CD4-positive, alpha-beta T cell (primary cell): Measurements from ENCODE around the gene BRINP3. TPM values are rescaled to one million over a fixed set of nuclear protein-coding genes. Genes with fewer than 3 reads are reported as not detected.

ENCODE experiments used
- ATAC-seq: fragments of 200-7000 bp; cut with Tn5 transposase; one replicate; pipeline ENCODE4 v1.10.0; 2022; ENCODE audit warnings: mild to moderate bottlenecking; ENCODE audit not compliant: poor library complexity
- CTCF ChIA-PET: fragments of 350-600 bp; sonication (Branson Sonifier 250); formaldehyde crosslinking; loops from one replicate; lab custom pipeline; 2021; ENCODE audit warnings: antibody characterized with exemption, inconsistent platforms; lab: Charles Lee
- POLR2A ChIA-PET: fragments of 350-600 bp; sonication (Branson Sonifier 250); formaldehyde crosslinking; loops from one replicate; lab custom pipeline; 2021; ENCODE audit warnings: antibody characterized with exemption, inconsistent platforms; lab: Charles Lee
- DNase-seq, 14 experiments: peaks; one replicate each; pipeline ENCODE4 v3.0.0-alpha.2; 2013 to 2020; ENCODE audit warnings: mixed read lengths in 2 of 14
- H3K27ac ChIP-seq, 2 donors: one replicate each; pipeline versions ENCODE4 v1.5.1 to v1.7.0; 2013; ENCODE audit warnings: low read length in 2 of 2, low read depth in 1 of 2, mild to moderate bottlenecking in 1 of 2
- H3K27me3 ChIP-seq, 2 experiments: 1 replicate in 1 of 2; 2 replicates in 1 of 2; pipeline versions ENCODE4 v1.6.1 to v1.7.0; 2013; ENCODE audit warnings: low read length in 2 of 2, control low read depth in 1 of 2, mild to moderate bottlenecking in 1 of 2, moderate library complexity in 1 of 2; ENCODE audit not compliant: insufficient read depth in 2 of 2, control insufficient read depth in 1 of 2
- H3K36me3 ChIP-seq: one replicate; pipeline ENCODE4 v1.6.1; 2013; ENCODE audit warnings: low read length, control low read depth; ENCODE audit not compliant: insufficient read depth
- H3K4me1 ChIP-seq: one replicate; pipeline ENCODE4 v1.6.1; 2013; ENCODE audit warnings: low read length, control low read depth; ENCODE audit not compliant: insufficient read depth
- H3K4me3 ChIP-seq: one replicate; pipeline ENCODE4 v1.5.1; 2013; ENCODE audit warnings: mild to moderate bottlenecking, low read length, moderate library complexity
- H3K9me3 ChIP-seq, 2 experiments: 1 replicate in 1 of 2; 2 replicates in 1 of 2; pipeline versions ENCODE4 v1.6.1 to v1.7.0; 2013; ENCODE audit warnings: low read length in 2 of 2, mild to moderate bottlenecking in 2 of 2, control low read depth in 1 of 2, moderate library complexity in 1 of 2; ENCODE audit not compliant: control insufficient read depth in 1 of 2, insufficient read depth in 1 of 2
- H3K27ac Mint-ChIP-seq: one replicate; pipeline ENCODE4 v1.8.0; 2020; ENCODE audit warnings: mixed read lengths
- H3K27me3 Mint-ChIP-seq: one replicate; pipeline ENCODE4 v1.8.0; 2021; ENCODE audit warnings: mixed read lengths
- H3K36me3 Mint-ChIP-seq: one replicate; pipeline ENCODE4 v1.8.0; 2021; ENCODE audit warnings: low read depth, mixed read lengths
- H3K4me1 Mint-ChIP-seq: one replicate; pipeline ENCODE4 v1.8.0; 2021; ENCODE audit warnings: low read depth, mixed read lengths
- H3K4me3 Mint-ChIP-seq: one replicate; pipeline ENCODE4 v1.8.0; 2020; ENCODE audit warnings: mild to moderate bottlenecking, mixed read lengths
- H3K9me3 Mint-ChIP-seq: one replicate; pipeline ENCODE4 v1.8.0; 2020; ENCODE audit warnings: mixed read lengths
- intact Hi-C, 2 experiments: fragments of 100-400 bp; cut with DNase I in 1 of 2; cut with micrococcal nuclease in 1 of 2; formaldehyde crosslinking; loops; one replicate each; pipeline versions ENCODE4 v1.15.1 to v1.9.0; 2023 to 2025; cut with DNase I, micrococcal nuclease
- total RNA-seq, 174 experiments: library from RNA in 2 of 174; stranded (reverse) in 2 of 174; gene quantifications; one replicate each; pipeline ENCODE4 v1.2.3 and lab custom pipeline; 2021 to 2026
- TF ChIP-seq, protein P1 (sequence below): fragments of 200-600 bp; IDR thresholded peaks from one replicate; pipeline ENCODE4 v1.8.0; 2022; ENCODE audit warnings: antibody characterized with exemption, mild to moderate bottlenecking

BRINP3 gene
- total RNA-seq, 2 experiments from 2014 or later = not detected

DNA sequence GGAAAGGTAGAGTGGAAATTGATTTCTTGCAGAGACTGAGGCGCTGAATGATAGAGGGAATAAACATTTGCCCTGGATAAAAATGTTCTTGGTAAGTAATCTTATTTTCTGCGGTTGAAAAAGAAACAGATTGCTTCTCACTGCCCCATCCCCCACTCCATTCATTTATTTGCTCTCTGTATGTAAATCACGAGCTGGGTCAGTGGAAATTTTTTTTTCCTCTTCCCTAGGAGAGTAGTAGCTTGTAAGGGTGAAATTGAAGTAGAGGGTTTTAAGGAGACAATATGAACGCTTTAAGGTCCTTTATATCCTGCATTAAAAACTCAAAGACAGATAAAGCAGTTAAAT lies 1.4 kb upstream of the BRINP3 start:
- H3K36me3 ChIP-seq = no peaks in the 10 kb centered on the region
- POLR2A ChIA-PET = no interaction called here
- H3K27me3 Mint-ChIP-seq = peaks cover 48% of the 10 kb centered on the region
- no peak overlapping the region for H3K27ac Mint-ChIP-seq
- no peak for ATAC-seq
- intact Hi-C loops = no loop called here
- no peak for DNase-seq
- no peak overlapping the region for H3K4me3 Mint-ChIP-seq
- CTCF ChIA-PET = no interaction called here
- H3K9me3 ChIP-seq = peaks cover 0 to 14% of the 10 kb centered on the region in 2 experiments
- H3K4me3 ChIP-seq = no peak overlapping the region
- H3K27ac ChIP-seq = no peak overlapping the region
- H3K4me1 ChIP-seq = no peaks in the 10 kb centered on the region
- H3K36me3 Mint-ChIP-seq = no peaks in the 10 kb centered on the region
- peaks cover 11% of the 10 kb centered on the region for H3K4me1 Mint-ChIP-seq
- TF ChIP-seq, protein P1, sequence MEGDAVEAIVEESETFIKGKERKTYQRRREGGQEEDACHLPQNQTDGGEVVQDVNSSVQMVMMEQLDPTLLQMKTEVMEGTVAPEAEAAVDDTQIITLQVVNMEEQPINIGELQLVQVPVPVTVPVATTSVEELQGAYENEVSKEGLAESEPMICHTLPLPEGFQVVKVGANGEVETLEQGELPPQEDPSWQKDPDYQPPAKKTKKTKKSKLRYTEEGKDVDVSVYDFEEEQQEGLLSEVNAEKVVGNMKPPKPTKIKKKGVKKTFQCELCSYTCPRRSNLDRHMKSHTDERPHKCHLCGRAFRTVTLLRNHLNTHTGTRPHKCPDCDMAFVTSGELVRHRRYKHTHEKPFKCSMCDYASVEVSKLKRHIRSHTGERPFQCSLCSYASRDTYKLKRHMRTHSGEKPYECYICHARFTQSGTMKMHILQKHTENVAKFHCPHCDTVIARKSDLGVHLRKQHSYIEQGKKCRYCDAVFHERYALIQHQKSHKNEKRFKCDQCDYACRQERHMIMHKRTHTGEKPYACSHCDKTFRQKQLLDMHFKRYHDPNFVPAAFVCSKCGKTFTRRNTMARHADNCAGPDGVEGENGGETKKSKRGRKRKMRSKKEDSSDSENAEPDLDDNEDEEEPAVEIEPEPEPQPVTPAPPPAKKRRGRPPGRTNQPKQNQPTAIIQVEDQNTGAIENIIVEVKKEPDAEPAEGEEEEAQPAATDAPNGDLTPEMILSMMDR = no peak
- peaks cover under 1% of the 10 kb centered on the region for H3K9me3 Mint-ChIP-seq
- H3K27me3 ChIP-seq = peaks cover 0 to 12% of the 10 kb centered on the region in 2 experiments

GRCh38 chr1:190478149-190479049 lies 735 bp upstream of the BRINP3 start:
- POLR2A ChIA-PET = no interaction called here
- peaks cover 0 to 12% of the 10 kb centered on the region in 2 experiments for H3K27me3 ChIP-seq
- peaks cover 48% of the 10 kb centered on the region for H3K27me3 Mint-ChIP-seq

DNA sequence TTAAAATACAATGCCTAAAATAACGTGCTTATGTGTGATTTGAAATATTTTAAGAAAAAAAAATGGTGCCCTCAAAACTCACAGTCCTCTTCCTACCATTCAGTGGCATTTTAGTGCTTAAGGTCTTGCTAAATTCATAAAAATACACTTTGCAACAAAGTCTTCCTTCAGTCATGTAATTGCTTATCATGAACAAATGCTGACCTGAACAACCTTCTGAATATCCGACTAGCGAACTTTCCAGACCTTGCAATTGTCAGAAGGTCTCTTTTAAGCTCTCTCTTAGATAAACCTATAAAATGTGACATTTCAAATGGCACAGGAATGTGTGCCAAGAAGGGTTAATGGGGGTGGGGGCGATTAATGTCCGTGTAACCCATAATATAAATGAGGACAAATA lies 858 bp downstream of the BRINP3 start:
- Histone ChIP-seq H3K36me3 (no peaks in the 10 kb centered on the region), H3K4me3 (no peak overlapping the region), H3K27ac (no peak overlapping the region), H3K9me3 (peaks cover 0 to 14% of the 10 kb centered on the region in 2 experiments), H3K4me1 (no peaks in the 10 kb centered on the region), H3K27me3 (peaks cover 0 to 12% of the 10 kb centered on the region in 2 experiments)
- no peak overlapping the region for H3K4me3 Mint-ChIP-seq
- POLR2A ChIA-PET = no interaction called here
- intact Hi-C loops = no loop called here
- DNase-seq (no peak), ATAC-seq (no peak)
- TF ChIP-seq, protein P1 = no peak
- H3K27ac Mint-ChIP-seq = no peak overlapping the region
- H3K9me3 Mint-ChIP-seq = peaks cover 4% of the 10 kb centered on the region
- peaks cover 48% of the 10 kb centered on the region for H3K27me3 Mint-ChIP-seq
- peaks cover 11% of the 10 kb centered on the region for H3K4me1 Mint-ChIP-seq
- no peaks in the 10 kb centered on the region for H3K36me3 Mint-ChIP-seq
- CTCF ChIA-PET = no interaction called here

More at GRCh38 chr1:190478149-190479049, 735 bp upstream of the BRINP3 start:
- H3K4me3 ChIP-seq = no peak overlapping the region
- ATAC-seq (no peak), DNase-seq (no peak)
- CTCF ChIA-PET = no interaction called here
- Mint-ChIP-seq H3K4me3 (peak overlapping the region; percentile 34), H3K4me1 (peaks cover 11% of the 10 kb centered on the region), H3K27ac (no peak overlapping the region), H3K36me3 (no peaks in the 10 kb centered on the region), H3K9me3 (peaks cover 4% of the 10 kb centered on the region)
- H3K4me1 ChIP-seq = no peaks in the 10 kb centered on the region
- H3K36me3 ChIP-seq = no peaks in the 10 kb centered on the region
- peaks cover 0 to 14% of the 10 kb centered on the region in 2 experiments for H3K9me3 ChIP-seq
- intact Hi-C loops = no loop called here
- TF ChIP-seq, protein P1 = no peak
- H3K27ac ChIP-seq = no peak overlapping the region
